ENCODE data around the gene HES1. TPM values are rescaled to one million over a fixed set of nuclear protein-coding genes. Genes with fewer than 3 reads are reported as not detected.

The HES1 gene
- polyA plus RNA-seq, 1 donor from 2014 or later = 0.25 TPM

GRCh38 chr3:194168994-194169393 is 33.0 kb downstream of the HES1 start:
- H3K9ac ChIP-seq (ENCODE audit: low read length) = no peak overlapping the region

GRCh38 chr3:194169595-194169994 is 33.6 kb downstream of the HES1 start:
- Histone ChIP-seq H3K4me3 (ENCODE audit: low read length) (no peak overlapping the region), H3K9ac (ENCODE audit: low read length) (no peak overlapping the region)
- TF ChIP-seq POLR2AphosphoS5 (IDR thresholded peaks at IDR 0.05) (no peak), TAF1 (IDR thresholded peaks at IDR 0.05; ENCODE audit: low read depth) (no peak), REST (IDR thresholded peaks at IDR 0.05; ENCODE audit: borderline replicate concordance) (no peak), EZH2 (IDR thresholded peaks at IDR 0.05; ENCODE audit: borderline replicate concordance, insufficient read depth, low read length, poor library complexity, severe bottlenecking) (no peak), MXI1 (conservative IDR thresholded peaks at IDR 0.05; ENCODE audit: poor library complexity, severe bottlenecking) (no peak), EP300 (conservative IDR thresholded peaks at IDR 0.05; ENCODE audit: poor library complexity, severe bottlenecking) (no peak), CTCF (IDR thresholded peaks at IDR 0.05; ENCODE audit: poor library complexity, severe bottlenecking) (no peak)

More at GRCh38 chr3:194168994-194169393, 33.0 kb downstream of the HES1 start:
- no peaks in the 10 kb centered on the region for H3K79me2 ChIP-seq (replicated peaks; ENCODE audit: insufficient read depth, low read length)
- H3K9me3 ChIP-seq (ENCODE audit: low read length) = no peaks in the 10 kb centered on the region
- no peak overlapping the region for H3K4me3 ChIP-seq (ENCODE audit: low read length)
- no peak overlapping the region for H3K4me2 ChIP-seq (ENCODE audit: low read length)
- no peaks in the 10 kb centered on the region for H4K20me1 ChIP-seq (ENCODE audit: insufficient read depth)
- no peaks in the 10 kb centered on the region for H3K27me3 ChIP-seq (ENCODE audit: insufficient read depth, low read depth, low read length)
- no peak overlapping the region for H2AFZ ChIP-seq (ENCODE audit: low read depth, low read length)
- H3K36me3 ChIP-seq (ENCODE audit: insufficient read depth, low read length) = no peaks in the 10 kb centered on the region
- TF ChIP-seq MXI1 (conservative IDR thresholded peaks at IDR 0.05; ENCODE audit: poor library complexity, severe bottlenecking) (no peak), REST (IDR thresholded peaks at IDR 0.05; ENCODE audit: borderline replicate concordance) (no peak), EZH2 (IDR thresholded peaks at IDR 0.05; ENCODE audit: borderline replicate concordance, insufficient read depth, low read length, poor library complexity, severe bottlenecking) (no peak), CTCF (IDR thresholded peaks at IDR 0.05; ENCODE audit: poor library complexity, severe bottlenecking) (no peak), TAF1 (IDR thresholded peaks at IDR 0.05; ENCODE audit: low read depth) (no peak), SMC3 (conservative IDR thresholded peaks at IDR 0.05; ENCODE audit: poor library complexity) (no peak), EP300 (conservative IDR thresholded peaks at IDR 0.05; ENCODE audit: poor library complexity, severe bottlenecking) (no peak), RAD21 (conservative IDR thresholded peaks at IDR 0.05) (no peak), POLR2AphosphoS5 (IDR thresholded peaks at IDR 0.05) (no peak)
- no peaks in the 10 kb centered on the region for H3K9me2 ChIP-seq (ENCODE audit: insufficient read depth, low read length)
- no peaks in the 10 kb centered on the region for H3F3A ChIP-seq (ENCODE audit: insufficient read depth, low read length, poor library complexity, severe bottlenecking)
- H3K27ac ChIP-seq (ENCODE audit: low read length) = no peak overlapping the region

More at GRCh38 chr3:194169595-194169994, 33.6 kb downstream of the HES1 start:
- Histone ChIP-seq H3K4me2 (ENCODE audit: low read length) (no peak overlapping the region), H3K9me2 (ENCODE audit: insufficient read depth, low read length) (no peaks in the 10 kb centered on the region), H3F3A (ENCODE audit: insufficient read depth, low read length, poor library complexity, severe bottlenecking) (no peaks in the 10 kb centered on the region), H4K20me1 (ENCODE audit: insufficient read depth) (no peaks in the 10 kb centered on the region), H2AFZ (ENCODE audit: low read depth, low read length) (no peak overlapping the region), H3K27ac (ENCODE audit: low read length) (no peak overlapping the region), H3K36me3 (ENCODE audit: insufficient read depth, low read length) (no peaks in the 10 kb centered on the region), H3K27me3 (ENCODE audit: insufficient read depth, low read depth, low read length) (no peaks in the 10 kb centered on the region), H3K79me2 (replicated peaks; ENCODE audit: insufficient read depth, low read length) (no peaks in the 10 kb centered on the region), H3K9me3 (ENCODE audit: low read length) (no peaks in the 10 kb centered on the region)

Data from neural cell (in vitro differentiated cells).